Natural killer cell treated with Interleukin-12 subunit alpha and Interleukin-12 subunit beta and Interleukin-15 and Interleukin-18, amount 100 ng/mL, for 72 hours (primary cell): ENCODE results near the gene EPM2AIP1. TPM values are rescaled to one million over a fixed set of nuclear protein-coding genes. Genes with fewer than 3 reads are reported as not detected.
A peak's percentile ranks its signal among the peaks of the same experiment; 100 is the strongest.
"Not testable (repeated sequence)": the region's sequence is repeated elsewhere in the genome, so short reads cannot be mapped to it uniquely, and the experiment has no call there.

Source experiments
- ATAC-seq, 2 donors: fragments of 150-1000 bp; cut with Tn5 transposase in 1 of 2; sonication (Bioruptor Pico), chemical (Tn5 transposase) in 1 of 2; 2 replicates each; pipeline ENCODE4 v1.10.0; 2021
- DNase-seq: peaks from one replicate; pipeline ENCODE4 v3.0.0; 2022; ENCODE audit warnings: low spot score
- H3K27ac Mint-ChIP-seq, 2 donors: 1 replicate in 1 of 2; 2 replicates in 1 of 2; pipeline ENCODE4 v1.8.0; 2022; ENCODE audit warnings: mixed read lengths in 2 of 2, mild to moderate bottlenecking in 1 of 2, moderate library complexity in 1 of 2
- H3K27me3 Mint-ChIP-seq, 2 donors: 1 replicate in 1 of 2; 2 replicates in 1 of 2; pipeline ENCODE4 v1.8.0; 2022; ENCODE audit warnings: mixed read lengths in 2 of 2
- H3K36me3 Mint-ChIP-seq: one replicate; pipeline ENCODE4 v1.8.0; 2022; ENCODE audit warnings: mixed read lengths
- H3K4me1 Mint-ChIP-seq, 2 donors: 1 replicate in 1 of 2; 2 replicates in 1 of 2; pipeline ENCODE4 v1.8.0; 2022; ENCODE audit warnings: low read depth in 2 of 2, mixed read lengths in 2 of 2, mild to moderate bottlenecking in 1 of 2
- H3K4me3 Mint-ChIP-seq: one replicate; pipeline ENCODE4 v1.8.0; 2022; ENCODE audit warnings: mixed read lengths
- H3K9me3 Mint-ChIP-seq: 2 replicates; pipeline ENCODE4 v1.8.0; 2022; ENCODE audit warnings: mixed read lengths
- total RNA-seq, 2 donors: library from RNA; stranded (reverse); gene quantifications; one replicate each; pipeline ENCODE4 v1.2.3, GENCODE V29; 2022

Gene EPM2AIP1
- total RNA-seq, 2 donors from 2014 or later, result 11.4 to 21.2 TPM

DNA sequence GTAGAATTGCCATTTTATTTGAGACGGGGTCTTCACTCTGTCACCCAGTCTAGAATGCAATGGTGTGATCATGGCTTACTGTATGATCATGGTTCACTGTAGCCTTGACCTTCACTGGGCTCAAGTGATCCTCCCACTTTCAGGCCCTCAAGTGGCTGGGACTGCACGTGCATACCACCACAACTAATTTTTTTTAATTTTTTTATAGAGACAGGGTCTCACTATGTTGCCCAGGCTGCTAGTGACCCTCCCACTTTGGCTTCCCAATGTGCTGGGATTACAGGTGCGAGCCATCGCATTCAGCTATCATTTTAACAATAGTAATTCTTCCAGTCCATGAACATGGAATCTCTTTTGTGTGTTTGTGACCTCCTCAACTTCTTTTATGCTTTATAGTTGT is 11.9 kb downstream of the EPM2AIP1 start:
- no peak for ATAC-seq
- Mint-ChIP-seq H3K4me3 (no peak overlapping the region), H3K36me3 (peaks cover 45% of the 10 kb centered on the region), H3K9me3 (peaks cover 6% of the 10 kb centered on the region), H3K27me3 (no peaks in the 10 kb centered on the region), H3K4me1 (peaks cover 7 to 8% of the 10 kb centered on the region in 2 donors), H3K27ac (no peak overlapping the region)
- no peak for DNase-seq

DNA sequence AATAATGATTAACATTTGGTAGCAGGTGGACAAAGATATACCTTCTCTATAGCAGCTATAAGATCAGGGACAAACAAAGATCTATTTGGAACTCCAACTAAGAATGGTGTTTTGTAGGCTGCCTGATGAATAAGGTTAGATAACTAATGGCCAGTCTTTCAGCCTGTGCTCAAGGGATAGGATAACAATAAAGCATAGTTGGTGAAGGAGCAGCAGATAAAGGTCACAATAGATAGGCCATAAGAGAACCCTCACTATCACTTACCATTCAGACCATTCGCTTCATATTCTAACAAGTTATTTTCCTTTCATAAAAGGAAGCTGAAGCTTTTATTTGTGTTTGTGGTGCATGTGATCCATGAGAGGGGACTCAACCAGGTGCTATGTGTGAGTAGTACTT is 19.8 kb downstream of the EPM2AIP1 start:
- no peak for ATAC-seq
- H3K4me1 Mint-ChIP-seq, result peaks cover 14 to 16% of the 10 kb centered on the region in 2 donors
- no peak overlapping the region for H3K4me3 Mint-ChIP-seq
- DNase-seq, result no peak
- no peaks in the 10 kb centered on the region for H3K36me3 Mint-ChIP-seq
- H3K9me3 Mint-ChIP-seq, result no peaks in the 10 kb centered on the region
- no peaks in the 10 kb centered on the region for H3K27me3 Mint-ChIP-seq
- no peak overlapping the region for H3K27ac Mint-ChIP-seq

DNA sequence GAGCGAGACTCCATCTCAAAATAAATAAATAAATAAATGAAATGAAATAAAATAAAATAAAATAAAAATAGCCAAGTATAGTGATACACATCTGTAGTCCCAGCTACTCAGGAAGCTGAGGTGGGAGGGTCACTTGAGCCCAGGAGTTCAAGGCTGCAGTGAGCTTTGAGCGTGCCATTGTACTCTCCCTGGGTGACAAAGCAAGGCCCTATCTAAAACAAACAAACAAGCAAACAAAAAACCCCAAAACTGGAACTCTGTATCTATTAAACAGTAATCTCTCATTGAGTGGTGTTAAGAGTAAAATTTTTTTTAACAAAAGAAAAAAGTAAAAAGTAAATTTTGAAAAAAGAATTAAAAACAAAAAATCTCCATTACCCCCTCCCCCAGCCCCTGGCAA is 20.8 kb downstream of the EPM2AIP1 start:
- no peak for DNase-seq
- no peak overlapping the region for H3K4me3 Mint-ChIP-seq
- no peaks in the 10 kb centered on the region for H3K36me3 Mint-ChIP-seq
- H3K27ac Mint-ChIP-seq, result no peak overlapping the region
- H3K27me3 Mint-ChIP-seq, result no peaks in the 10 kb centered on the region
- ATAC-seq, result no peak
- H3K9me3 Mint-ChIP-seq, result no peaks in the 10 kb centered on the region
- peaks cover 14 to 16% of the 10 kb centered on the region in 2 donors for H3K4me1 Mint-ChIP-seq

DNA sequence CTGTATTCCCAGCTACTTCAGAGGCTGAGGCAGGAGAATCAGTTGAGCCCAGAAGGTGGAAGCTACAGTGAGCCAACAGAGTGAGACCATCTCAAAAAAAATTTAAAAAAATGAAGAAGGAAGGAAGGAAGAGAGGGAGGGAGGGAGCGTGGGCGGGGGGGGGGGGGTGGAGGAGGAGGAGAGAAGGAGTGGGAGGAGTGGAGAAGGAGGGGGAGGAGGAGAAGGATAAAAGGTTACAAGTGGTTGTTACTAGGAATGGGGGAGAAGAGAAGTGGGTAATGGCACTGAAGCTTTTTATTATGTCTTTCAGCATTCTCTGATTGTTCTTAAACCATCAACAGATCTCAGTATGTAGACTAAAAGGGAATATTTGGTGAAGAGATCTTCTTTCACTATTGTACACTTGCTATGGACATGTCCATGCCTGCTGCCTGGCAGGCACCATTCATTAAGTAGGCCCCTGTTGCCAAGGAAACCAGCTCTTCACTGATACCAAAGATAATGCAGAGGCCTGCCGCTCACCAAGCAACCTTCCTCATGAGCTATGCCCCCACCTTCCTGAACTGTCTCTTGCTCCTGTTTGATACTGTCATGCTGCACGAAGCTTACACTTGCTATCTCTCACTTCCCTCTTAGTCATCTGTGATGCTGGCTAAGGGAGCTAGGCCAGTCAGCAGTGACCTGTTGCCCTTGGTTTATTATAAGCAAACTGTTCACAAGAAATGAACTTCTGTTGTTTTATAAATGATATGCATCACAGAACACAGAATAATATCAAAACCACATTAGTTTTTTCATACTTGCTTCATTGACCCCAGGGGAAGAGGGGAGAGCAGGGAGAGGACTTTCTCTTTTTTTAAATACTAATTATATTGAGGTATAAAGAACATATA is 23.1 kb downstream of the EPM2AIP1 start:
- ATAC-seq (peak; percentile 77 to 93), DNase-seq (no peak)
- Mint-ChIP-seq H3K27ac (peak overlapping the region in 1 of 2 donors; percentile 8), H3K4me3 (peak overlapping the region; percentile 2), H3K27me3 (no peaks in the 10 kb centered on the region), H3K9me3 (no peaks in the 10 kb centered on the region), H3K36me3 (no peaks in the 10 kb centered on the region), H3K4me1 (peaks cover 13 to 14% of the 10 kb centered on the region in 2 donors)

DNA sequence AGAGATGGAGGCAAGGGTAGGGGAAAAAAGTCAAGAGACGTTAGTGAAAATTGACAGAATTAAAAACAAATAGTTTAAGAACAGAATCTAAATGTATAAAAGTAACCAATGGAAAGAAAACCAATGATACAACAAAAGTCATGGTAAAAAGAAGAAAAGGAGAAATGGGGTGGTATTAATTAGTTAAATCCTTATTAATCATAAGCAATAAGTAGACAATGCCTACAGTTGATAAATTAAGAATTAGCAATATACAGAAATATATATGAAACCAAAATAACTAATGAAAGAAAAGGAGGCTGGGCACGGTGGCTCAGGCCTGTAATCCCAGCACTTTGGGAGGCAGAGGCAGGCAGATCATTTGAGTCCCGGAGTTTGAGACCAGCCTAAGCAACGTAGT is 23.8 kb downstream of the EPM2AIP1 start:
- no peak for DNase-seq
- Mint-ChIP-seq H3K4me1 (peaks cover 13 to 14% of the 10 kb centered on the region in 2 donors), H3K36me3 (no peaks in the 10 kb centered on the region), H3K27ac (peak overlapping the region in 1 of 2 donors; percentile 8), H3K27me3 (no peaks in the 10 kb centered on the region), H3K4me3 (no peak overlapping the region), H3K9me3 (no peaks in the 10 kb centered on the region)
- ATAC-seq, result no peak

DNA sequence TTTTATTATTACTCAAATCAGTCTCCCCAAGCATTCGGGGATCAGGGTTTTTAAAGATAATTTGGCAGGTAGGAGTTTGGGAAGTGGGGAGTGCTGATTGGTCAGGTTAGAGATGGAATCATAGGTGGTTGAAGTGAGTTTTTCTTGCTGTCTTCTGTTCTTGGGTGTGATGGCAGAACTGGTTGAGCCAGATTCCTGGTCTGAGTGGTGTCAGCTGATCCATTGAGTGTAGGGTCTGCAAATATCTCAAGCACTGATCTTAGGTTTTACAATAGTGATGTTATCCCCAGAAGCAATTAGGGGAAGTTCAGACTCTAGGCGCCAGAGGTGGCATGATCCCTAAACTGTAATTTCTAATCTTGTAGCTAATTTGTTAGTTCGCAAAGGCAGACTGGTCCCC is 27.5 kb downstream of the EPM2AIP1 start:
- H3K9me3 Mint-ChIP-seq, result no peaks in the 10 kb centered on the region
- H3K4me3 Mint-ChIP-seq, result no peak overlapping the region
- no peak overlapping the region for H3K27ac Mint-ChIP-seq
- DNase-seq, result no peak
- H3K27me3 Mint-ChIP-seq, result no peaks in the 10 kb centered on the region
- H3K4me1 Mint-ChIP-seq, result peaks cover 10 to 14% of the 10 kb centered on the region in 2 donors
- no peak for ATAC-seq
- H3K36me3 Mint-ChIP-seq, result no peaks in the 10 kb centered on the region

DNA sequence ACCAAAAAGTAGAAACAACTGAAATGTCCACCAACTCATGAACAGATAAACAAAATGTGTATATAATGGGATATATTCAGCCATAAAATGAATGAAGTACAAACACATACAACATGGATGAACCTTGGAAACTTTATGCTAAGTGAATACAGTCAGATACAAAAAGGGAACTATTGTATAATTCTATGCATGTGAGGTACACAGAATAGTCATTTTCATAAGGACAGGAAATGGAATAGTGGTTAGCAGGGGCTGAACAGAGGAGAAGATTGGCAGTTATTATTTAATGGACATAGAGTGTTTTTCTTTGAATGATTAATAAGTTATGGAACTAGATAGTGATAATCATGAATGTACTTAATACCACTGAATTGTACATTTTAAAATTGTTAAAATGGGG is 28.1 kb downstream of the EPM2AIP1 start:
- no peaks in the 10 kb centered on the region for H3K9me3 Mint-ChIP-seq
- ATAC-seq (no peak), DNase-seq (no peak)
- peaks cover 6 to 10% of the 10 kb centered on the region in 2 donors for H3K4me1 Mint-ChIP-seq
- H3K4me3 Mint-ChIP-seq, result no peak overlapping the region
- no peaks in the 10 kb centered on the region for H3K27me3 Mint-ChIP-seq
- no peak overlapping the region for H3K27ac Mint-ChIP-seq
- H3K36me3 Mint-ChIP-seq, result no peaks in the 10 kb centered on the region

DNA sequence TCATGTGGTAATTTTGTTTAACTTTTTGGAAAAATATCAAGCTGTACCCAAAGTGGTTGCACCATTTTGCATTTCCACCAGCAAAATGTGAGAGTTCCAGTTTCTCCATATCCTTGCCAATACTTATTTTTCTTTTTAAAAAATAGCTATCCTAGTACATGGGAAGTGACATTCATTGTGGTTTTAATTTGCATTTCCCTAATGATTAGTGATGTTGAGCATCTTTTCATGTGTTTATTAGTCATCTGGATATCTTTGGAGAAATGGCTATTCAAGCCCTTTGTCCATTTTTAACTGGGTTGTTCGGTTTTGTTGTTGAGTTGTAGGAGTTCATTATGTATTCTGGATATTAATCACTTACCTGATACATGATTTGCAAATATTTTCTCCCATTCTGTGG is 28.6 kb downstream of the EPM2AIP1 start:
- H3K27me3 Mint-ChIP-seq, result no peaks in the 10 kb centered on the region
- DNase-seq, result no peak
- H3K36me3 Mint-ChIP-seq, result no peaks in the 10 kb centered on the region
- H3K4me3 Mint-ChIP-seq, result no peak overlapping the region
- no peak overlapping the region for H3K27ac Mint-ChIP-seq
- peaks cover 2 to 6% of the 10 kb centered on the region in 2 donors for H3K4me1 Mint-ChIP-seq
- H3K9me3 Mint-ChIP-seq, result no peaks in the 10 kb centered on the region
- ATAC-seq, result no peak

DNA sequence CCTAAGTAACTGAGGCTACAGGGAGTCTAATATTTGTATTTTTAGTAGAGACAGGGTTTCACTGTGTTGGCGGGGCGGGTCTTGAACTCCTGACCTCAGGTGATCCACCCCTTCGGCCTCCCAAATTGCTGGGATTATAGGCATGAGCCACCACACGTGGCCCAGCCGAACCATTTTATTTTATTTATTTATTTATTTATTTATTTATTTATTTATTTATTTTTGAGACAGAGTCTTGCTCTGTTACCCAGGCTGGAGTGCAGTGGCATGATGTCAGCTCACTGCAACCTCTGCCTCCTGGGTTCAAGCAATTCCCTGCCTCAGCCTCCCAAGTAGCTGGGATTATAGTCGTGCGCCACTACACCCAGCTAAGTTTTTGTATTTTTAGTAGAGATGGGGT is 29.9 kb downstream of the EPM2AIP1 start:
- not testable (repeated sequence) for ATAC-seq, H3K4me3 Mint-ChIP-seq, H3K36me3 Mint-ChIP-seq, H3K4me1 Mint-ChIP-seq, DNase-seq, H3K27ac Mint-ChIP-seq, H3K9me3 Mint-ChIP-seq, H3K27me3 Mint-ChIP-seq

DNA sequence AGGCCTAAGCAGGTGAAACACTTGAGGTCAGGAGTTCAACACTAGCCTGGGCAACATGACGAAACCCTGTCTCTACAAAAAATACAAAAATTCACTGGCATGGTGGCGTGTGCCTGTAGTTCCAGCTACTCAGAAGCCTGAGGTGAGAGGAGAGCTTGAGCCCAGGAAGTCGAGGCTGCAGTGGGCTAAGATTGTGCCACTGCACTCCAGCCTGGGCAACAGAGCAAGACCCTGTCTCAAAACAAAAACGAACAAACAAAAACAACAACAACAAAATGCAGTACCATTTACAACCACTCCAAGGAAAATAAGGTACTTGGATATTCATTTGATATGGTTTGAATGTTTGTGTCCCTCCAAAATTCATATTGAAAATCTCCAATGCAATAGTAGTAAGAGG is 32.4 kb downstream of the EPM2AIP1 start:
- no peak for ATAC-seq
- Mint-ChIP-seq H3K4me3 (no peak overlapping the region), H3K4me1 (peaks cover 9 to 10% of the 10 kb centered on the region in 2 donors), H3K36me3 (no peaks in the 10 kb centered on the region), H3K27me3 (no peaks in the 10 kb centered on the region), H3K9me3 (no peaks in the 10 kb centered on the region), H3K27ac (no peak overlapping the region)
- DNase-seq, result no peak

DNA sequence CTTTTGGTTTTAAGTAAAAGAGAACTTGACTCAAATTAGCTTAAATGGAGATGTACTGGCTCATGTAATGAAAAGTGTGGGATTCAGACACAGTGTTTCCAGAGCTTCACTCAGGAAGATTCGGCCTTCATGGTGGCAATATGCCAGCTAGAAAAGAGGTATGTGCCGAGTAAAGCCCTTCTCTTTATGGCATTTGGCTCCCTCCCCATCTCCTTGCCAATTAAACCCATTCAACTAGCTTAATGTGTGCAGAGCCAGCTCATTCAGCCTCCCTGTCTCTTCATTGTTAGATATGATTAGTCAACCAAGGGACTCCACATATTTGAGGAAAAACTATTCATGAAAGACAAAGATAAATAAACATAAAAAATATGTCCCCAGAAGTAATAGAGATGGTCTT is 33.1 kb downstream of the EPM2AIP1 start:
- Mint-ChIP-seq H3K27ac (no peak overlapping the region), H3K36me3 (no peaks in the 10 kb centered on the region), H3K4me3 (no peak overlapping the region), H3K4me1 (peaks cover 9 to 10% of the 10 kb centered on the region in 2 donors), H3K9me3 (no peaks in the 10 kb centered on the region), H3K27me3 (no peaks in the 10 kb centered on the region)
- ATAC-seq (no peak), DNase-seq (no peak)

DNA sequence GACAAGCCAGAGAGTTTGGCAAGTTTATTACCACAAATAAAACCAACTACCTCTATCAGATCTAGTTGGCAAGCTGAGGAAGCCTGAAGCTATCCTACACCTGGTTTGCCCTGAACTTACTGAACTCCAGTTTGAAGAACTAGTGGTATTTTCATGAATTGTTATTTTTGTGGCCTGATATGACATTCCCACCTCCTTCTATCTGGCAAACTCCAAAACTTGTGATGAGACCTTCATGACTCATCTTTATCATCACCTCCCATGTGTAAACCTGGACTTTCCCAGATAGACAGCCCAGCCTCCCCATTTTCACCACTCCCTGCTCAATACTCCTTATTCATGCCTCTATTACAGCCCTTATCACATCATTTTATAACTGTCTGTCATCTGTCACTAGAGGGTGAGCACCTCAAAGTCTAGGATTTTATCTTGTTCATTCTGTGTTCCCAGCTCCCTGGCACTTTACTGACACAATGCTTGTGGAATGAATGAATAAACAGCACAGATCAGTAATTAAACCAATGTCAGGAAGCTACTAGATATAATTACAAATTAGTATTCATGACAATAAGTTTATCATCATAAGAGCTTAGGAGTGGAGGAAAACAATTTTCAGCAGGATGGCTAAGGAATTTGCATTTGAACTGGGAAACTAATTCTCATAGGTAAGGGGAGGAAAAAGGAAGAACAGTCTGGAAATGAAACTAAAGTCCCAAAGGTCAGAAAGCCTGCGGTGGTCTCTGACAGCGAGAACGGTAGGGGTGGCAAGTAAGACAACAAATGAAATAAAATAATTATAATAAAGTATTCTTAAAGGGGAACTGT is 34.9 kb downstream of the EPM2AIP1 start:
- H3K27ac Mint-ChIP-seq, result peak overlapping the region; percentile 1 to 72
- no peak for DNase-seq
- H3K4me1 Mint-ChIP-seq, result peaks cover 9 to 10% of the 10 kb centered on the region in 2 donors
- H3K4me3 Mint-ChIP-seq, result peak overlapping the region; percentile 40
- no peaks in the 10 kb centered on the region for H3K9me3 Mint-ChIP-seq
- H3K36me3 Mint-ChIP-seq, result no peaks in the 10 kb centered on the region
- H3K27me3 Mint-ChIP-seq, result no peaks in the 10 kb centered on the region
- peak; percentile 43 to 86 for ATAC-seq

DNA sequence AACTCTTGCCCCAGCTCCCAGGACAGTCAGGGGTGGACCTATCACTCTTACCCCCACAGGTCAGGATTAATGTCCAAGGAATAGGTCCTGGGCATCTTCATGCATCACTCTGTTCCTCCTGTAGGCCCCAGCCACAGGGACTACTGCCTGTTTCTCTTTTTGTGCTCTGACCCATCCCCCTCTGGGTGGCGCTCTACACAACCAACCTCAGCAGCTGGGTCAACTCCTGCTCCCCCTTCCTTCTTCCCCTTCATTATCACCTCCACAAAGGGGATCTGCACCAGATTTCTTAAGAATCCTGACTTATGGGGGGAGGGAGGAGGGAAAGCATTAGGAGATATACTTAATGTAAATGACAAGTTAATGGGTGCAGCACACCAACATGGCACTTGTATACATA is 35.9 kb downstream of the EPM2AIP1 start:
- H3K4me1 Mint-ChIP-seq, result peaks cover 9 to 10% of the 10 kb centered on the region in 2 donors
- DNase-seq (no peak), ATAC-seq (no peak)
- H3K36me3 Mint-ChIP-seq, result no peaks in the 10 kb centered on the region
- H3K27me3 Mint-ChIP-seq, result no peaks in the 10 kb centered on the region
- no peak overlapping the region for H3K27ac Mint-ChIP-seq
- H3K4me3 Mint-ChIP-seq, result no peak overlapping the region
- H3K9me3 Mint-ChIP-seq, result no peaks in the 10 kb centered on the region

DNA sequence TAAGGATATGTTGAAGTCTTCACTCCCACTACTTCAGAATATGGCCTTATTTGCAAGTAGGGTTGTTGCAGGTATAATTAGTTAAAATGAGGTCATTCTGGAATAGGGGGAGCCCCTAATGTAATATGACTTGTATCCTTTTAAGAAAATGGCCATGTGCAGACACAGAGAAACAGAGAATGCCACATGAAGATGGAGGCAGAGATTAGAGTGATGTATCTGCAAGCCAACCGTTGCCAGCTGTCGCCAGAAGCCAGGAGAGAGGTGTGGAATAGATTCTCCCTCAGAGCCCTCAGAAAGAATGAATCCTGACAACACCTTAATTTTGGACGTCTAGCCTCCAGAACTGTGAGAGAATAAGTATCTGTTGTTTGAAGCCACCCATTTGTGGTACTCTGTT is 36.8 kb downstream of the EPM2AIP1 start:
- ATAC-seq (no peak), DNase-seq (no peak)
- H3K9me3 Mint-ChIP-seq, result no peaks in the 10 kb centered on the region
- peaks cover 9 to 10% of the 10 kb centered on the region in 2 donors for H3K4me1 Mint-ChIP-seq
- H3K27me3 Mint-ChIP-seq, result no peaks in the 10 kb centered on the region
- no peaks in the 10 kb centered on the region for H3K36me3 Mint-ChIP-seq
- no peak overlapping the region for H3K4me3 Mint-ChIP-seq
- peak overlapping the region in 1 of 2 donors; percentile 43 for H3K27ac Mint-ChIP-seq
